GM06990 (cell line): Measurements from ENCODE around the gene TMEM69.

ENCODE experiments used
- DNase-seq: peaks from one replicate; pipeline ENCODE4 v3.0.0-alpha.2; 2011; ENCODE audit not compliant: insufficient read length; ENCODE audit errors: extremely low read depth
- H3K27me3 ChIP-seq: replicated peaks from 2 replicates; pipeline ENCODE4 v1.6.0; 2011; ENCODE audit warnings: low read length; ENCODE audit not compliant: control insufficient read depth, insufficient read depth
- H3K36me3 ChIP-seq: 2 replicates; pipeline ENCODE4 v1.5.1; 2011; ENCODE audit warnings: low read length; ENCODE audit not compliant: control insufficient read depth, insufficient read depth
- H3K4me3 ChIP-seq: replicated peaks from 2 replicates; pipeline ENCODE4 v1.5.1; 2011; ENCODE audit warnings: low read depth, mild to moderate bottlenecking, control low read depth, low read length
- TF ChIP-seq, protein P1 (sequence below): IDR thresholded peaks from 2 replicates; pipeline ENCODE4 v1.5.1; 2011; ENCODE audit warnings: low read length, control low read depth, mild to moderate bottlenecking, inconsistent platforms; ENCODE audit not compliant: insufficient read depth, poor library complexity, severe bottlenecking

Gene TMEM69

DNA sequence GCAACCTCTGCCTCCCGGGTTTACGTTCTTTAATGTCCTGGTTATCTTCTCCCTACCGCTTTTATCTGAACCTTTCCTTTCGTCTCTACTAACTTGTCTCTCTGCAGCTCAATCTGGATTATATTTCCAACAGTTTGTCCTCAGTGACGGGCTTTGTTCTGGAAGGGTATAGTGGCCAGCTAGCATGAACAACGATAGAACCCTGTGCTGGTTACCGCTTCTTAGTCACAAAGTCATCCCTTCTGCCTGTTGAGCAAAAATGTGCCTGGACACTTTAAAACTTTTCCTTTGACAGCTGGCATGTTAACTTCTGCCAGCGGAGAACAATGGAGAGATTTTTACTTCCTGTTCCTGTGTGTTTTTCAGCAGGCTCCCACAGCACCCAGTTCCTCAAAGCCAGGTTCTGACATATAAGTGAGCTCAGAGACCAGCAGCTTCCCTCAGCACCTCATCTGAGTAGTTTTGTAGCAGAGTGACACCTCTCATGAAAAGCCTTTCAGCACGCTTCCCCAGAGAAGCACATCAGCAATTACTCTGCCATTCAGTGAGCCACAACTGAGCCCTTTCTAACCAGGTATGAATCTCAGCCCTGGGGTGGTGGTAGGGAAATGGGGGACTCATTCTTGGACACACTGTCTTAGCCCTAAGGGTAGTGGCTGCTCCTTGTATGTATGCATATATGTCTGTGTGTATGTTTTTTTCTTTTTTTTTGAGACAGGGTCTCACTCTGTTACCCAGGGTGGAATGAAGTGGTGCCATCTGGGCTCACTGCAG is 40.5 kb upstream of the TMEM69 start:
- H3K27me3 ChIP-seq, result no peaks in the 10 kb centered on the region
- H3K4me3 ChIP-seq, result no peak overlapping the region
- H3K36me3 ChIP-seq, result peaks cover 14% of the 10 kb centered on the region
- DNase-seq, result no peak
- TF ChIP-seq, protein P1, sequence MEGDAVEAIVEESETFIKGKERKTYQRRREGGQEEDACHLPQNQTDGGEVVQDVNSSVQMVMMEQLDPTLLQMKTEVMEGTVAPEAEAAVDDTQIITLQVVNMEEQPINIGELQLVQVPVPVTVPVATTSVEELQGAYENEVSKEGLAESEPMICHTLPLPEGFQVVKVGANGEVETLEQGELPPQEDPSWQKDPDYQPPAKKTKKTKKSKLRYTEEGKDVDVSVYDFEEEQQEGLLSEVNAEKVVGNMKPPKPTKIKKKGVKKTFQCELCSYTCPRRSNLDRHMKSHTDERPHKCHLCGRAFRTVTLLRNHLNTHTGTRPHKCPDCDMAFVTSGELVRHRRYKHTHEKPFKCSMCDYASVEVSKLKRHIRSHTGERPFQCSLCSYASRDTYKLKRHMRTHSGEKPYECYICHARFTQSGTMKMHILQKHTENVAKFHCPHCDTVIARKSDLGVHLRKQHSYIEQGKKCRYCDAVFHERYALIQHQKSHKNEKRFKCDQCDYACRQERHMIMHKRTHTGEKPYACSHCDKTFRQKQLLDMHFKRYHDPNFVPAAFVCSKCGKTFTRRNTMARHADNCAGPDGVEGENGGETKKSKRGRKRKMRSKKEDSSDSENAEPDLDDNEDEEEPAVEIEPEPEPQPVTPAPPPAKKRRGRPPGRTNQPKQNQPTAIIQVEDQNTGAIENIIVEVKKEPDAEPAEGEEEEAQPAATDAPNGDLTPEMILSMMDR, result no peak

DNA sequence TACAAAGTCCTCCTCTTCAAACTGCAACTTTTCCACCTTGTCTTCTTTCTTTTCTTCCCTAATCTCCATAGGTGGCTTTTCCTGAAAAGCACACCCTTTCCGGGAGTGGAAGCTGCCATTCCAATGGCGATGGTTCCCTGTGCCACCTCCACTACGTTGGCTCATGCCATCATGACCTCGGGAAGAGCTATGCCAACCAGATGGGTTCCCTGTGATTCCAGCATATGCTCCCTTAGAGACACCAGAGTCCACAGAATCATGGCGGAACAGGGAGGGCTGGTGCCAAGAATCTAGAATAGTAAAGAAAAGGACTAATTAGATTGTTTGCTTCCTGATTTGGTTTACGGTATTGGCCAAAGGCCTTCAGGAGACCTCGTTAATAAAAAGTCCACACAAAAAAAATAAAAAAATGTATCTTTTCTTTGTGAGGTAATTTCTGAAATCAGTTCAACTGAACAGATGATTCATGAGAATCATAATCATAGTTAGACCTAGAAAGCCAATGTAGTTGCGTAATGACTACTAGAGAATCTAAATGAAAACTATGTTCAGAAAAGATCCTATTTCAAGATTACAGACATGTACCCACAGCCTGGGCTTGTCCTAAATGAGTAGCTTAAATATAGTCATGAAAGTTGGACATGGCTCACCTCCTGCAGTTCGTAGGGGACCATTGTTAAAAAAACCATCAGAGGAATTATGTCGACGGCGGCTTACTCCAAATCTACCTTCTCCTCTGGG is 33.3 kb upstream of the TMEM69 start:
- peaks cover 21% of the 10 kb centered on the region for H3K36me3 ChIP-seq
- TF ChIP-seq, protein P1, result no peak
- no peak for DNase-seq
- no peaks in the 10 kb centered on the region for H3K27me3 ChIP-seq
- H3K4me3 ChIP-seq, result no peak overlapping the region

DNA sequence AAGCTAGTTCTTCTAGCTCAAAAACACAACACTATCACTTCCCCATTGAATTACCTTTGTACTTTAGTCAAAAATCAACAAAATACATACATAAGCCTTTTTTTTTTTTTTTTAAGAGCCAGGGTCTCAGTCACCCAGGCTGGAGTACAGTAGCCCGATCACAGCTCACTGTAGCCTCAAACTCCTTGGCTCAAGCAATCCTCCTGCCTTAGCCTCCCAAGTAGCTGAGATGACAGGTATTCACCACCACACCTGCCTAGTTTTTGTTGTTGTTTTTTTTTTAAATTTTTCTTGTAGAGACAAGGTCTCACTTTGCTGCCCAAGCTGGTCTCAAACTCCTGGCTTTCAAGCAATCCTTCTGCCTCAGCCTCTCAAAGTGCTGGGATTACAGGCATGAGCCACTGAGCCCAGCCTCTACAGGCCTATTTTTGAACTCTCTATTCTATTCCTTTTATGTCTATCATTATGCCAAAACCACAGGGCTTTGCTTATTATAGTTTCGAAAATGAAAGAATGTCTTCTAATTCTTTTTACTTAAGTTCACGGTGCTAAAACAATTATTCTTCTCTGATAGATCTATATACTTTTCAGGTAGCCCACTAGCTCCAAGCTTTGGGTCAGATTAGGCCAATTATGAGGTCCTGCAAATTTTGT is 31.3 kb upstream of the TMEM69 start:
- no peak for DNase-seq
- peaks cover 15% of the 10 kb centered on the region for H3K36me3 ChIP-seq
- no peaks in the 10 kb centered on the region for H3K27me3 ChIP-seq

DNA sequence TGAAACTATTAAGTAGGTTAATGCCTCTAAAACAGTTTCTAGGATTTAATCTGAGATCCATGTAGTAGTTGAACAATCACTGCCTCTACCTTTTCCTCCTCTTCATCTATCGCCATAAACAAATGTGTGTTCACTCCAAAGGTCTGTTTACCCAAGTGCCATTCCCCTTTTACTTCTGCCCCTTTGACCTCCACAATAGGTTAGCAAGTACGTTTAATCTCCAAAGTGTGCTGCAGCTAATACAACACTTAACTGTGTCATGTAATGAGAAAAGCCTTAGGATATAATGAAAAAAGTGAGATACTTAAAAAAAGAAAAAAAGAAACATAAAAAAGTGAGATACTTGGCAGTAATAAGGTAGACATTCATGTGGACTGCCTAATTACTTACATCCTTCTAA is 29.8 kb upstream of the TMEM69 start:
- Histone ChIP-seq H3K36me3 (peaks cover 13% of the 10 kb centered on the region), H3K27me3 (no peaks in the 10 kb centered on the region)
- TF ChIP-seq, protein P1, result no peak

More for the DNA sequence above, 31.3 kb upstream of the TMEM69 start:
- no peak overlapping the region for H3K4me3 ChIP-seq
- TF ChIP-seq, protein P1, result no peak

DNA sequence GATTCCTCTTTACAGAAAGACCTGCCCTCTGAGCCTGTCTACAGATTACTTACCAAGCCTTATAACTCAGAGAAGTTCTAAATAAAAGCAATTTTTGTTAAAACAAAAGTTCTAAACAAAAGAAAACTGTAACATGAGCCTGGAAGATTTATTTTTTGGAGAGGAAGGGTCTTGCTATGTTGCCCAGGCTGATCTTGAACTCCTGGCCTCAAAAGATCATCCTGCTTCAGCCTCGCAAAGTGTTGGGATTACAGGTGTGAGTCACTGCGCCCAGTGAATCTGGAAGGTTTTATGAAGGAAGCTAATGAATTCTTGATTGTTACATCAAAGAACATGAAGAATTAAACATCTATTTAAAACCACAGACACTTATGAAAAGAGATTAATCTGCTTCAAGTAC is 28.8 kb upstream of the TMEM69 start:
- no peak for DNase-seq
- peaks cover 12% of the 10 kb centered on the region for H3K36me3 ChIP-seq
- TF ChIP-seq, protein P1, result no peak
- H3K4me3 ChIP-seq, result no peak overlapping the region
- no peaks in the 10 kb centered on the region for H3K27me3 ChIP-seq

More for the DNA sequence above, 29.8 kb upstream of the TMEM69 start:
- DNase-seq, result no peak
- H3K4me3 ChIP-seq, result no peak overlapping the region
